Measurements from ENCODE around the gene RGR.

Gene RGR, protein sequence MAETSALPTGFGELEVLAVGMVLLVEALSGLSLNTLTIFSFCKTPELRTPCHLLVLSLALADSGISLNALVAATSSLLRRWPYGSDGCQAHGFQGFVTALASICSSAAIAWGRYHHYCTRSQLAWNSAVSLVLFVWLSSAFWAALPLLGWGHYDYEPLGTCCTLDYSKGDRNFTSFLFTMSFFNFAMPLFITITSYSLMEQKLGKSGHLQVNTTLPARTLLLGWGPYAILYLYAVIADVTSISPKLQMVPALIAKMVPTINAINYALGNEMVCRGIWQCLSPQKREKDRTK

DNA sequence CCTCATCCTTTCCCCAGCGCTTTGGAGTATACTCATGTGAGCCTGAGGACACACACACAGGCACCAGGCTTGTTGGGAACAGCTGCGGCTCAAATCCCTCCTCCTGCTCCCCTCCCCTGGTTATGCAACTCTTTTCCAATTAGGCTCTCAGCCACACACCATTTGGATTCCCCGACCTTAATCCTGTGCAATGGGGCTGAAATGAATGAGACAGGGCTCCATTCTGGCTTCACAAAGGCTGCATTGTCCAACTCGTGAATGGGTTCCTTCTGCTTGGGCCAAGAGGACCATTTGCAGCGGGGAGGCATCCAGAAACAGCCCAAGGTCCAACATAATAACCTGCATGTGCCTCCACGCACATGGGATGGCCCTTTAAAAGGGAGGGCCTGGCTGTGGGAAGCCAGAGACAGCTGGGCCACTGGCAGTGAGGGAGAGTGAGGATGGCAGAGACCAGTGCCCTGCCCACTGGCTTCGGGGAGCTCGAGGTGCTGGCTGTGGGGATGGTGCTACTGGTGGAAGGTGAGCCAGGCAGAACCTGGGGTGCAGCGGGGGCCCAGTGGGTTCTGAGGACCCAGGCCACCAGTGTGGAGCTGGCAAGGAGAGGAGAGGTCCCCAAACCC is at the start of gene RGR:
Gene RGR (plus strand): TSS at position 403 of the 620 bp plus-strand sequence. CDS start 38 bp downstream, at position 441.
- no peak within 1 kb of the TSS for H3K4me3 ChIP-seq (ENCODE audit: low read length)
- TF ChIP-seq, protein P1, sequence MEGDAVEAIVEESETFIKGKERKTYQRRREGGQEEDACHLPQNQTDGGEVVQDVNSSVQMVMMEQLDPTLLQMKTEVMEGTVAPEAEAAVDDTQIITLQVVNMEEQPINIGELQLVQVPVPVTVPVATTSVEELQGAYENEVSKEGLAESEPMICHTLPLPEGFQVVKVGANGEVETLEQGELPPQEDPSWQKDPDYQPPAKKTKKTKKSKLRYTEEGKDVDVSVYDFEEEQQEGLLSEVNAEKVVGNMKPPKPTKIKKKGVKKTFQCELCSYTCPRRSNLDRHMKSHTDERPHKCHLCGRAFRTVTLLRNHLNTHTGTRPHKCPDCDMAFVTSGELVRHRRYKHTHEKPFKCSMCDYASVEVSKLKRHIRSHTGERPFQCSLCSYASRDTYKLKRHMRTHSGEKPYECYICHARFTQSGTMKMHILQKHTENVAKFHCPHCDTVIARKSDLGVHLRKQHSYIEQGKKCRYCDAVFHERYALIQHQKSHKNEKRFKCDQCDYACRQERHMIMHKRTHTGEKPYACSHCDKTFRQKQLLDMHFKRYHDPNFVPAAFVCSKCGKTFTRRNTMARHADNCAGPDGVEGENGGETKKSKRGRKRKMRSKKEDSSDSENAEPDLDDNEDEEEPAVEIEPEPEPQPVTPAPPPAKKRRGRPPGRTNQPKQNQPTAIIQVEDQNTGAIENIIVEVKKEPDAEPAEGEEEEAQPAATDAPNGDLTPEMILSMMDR (IDR thresholded peaks at IDR 0.05; ENCODE audit: insufficient read depth, low read depth, low read length, missing control alignments), result no peak
- no peak for DNase-seq (ENCODE audit: low read depth)

DNA sequence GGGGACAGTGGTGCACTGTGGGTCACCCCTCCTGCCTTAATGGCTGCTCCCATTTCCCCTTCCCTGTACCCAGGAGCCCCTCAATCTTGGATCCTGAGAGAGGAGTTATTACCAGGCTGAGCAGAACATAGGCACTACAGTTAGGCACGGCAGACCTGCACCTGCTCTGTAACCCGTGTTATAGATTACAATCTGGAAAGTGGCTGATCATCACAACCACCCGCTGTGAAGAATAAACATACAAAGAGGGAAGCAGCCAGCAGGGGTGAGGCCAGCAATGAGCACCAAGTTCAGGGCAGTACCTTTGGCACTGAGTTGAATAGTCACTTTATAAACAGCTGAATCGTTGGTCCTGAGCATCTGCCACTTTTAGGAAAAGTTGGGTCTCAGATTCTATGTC is 48.8 kb upstream of the RGR start:
- H3K4me3 ChIP-seq (ENCODE audit: low read length), result no peak overlapping the region
- no peak for DNase-seq (ENCODE audit: low read depth)
- TF ChIP-seq, protein P1 (IDR thresholded peaks at IDR 0.05; ENCODE audit: insufficient read depth, low read depth, low read length, missing control alignments), result no peak

DNA sequence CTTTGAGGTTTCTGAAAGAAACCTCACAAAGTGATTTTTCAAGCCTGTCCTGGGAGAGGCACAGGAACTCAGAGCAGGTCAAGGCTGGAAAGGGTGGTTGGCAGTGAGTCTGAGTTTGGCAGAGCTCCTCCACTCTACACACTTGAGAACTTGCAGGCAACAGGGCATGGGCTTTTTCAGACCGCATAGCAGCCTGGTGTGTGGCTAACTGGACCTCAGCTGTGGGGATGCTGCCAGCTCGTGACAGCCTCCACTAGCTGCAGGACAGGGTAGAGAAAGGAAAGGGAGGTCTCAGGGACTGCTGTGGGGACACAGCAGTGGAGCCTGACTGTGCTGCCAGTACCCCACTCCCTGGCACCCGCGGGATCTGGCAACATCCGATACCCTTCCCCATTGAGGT is 47.9 kb upstream of the RGR start:
- no peak for DNase-seq (ENCODE audit: low read depth)
- TF ChIP-seq, protein P1 (IDR thresholded peaks at IDR 0.05; ENCODE audit: insufficient read depth, low read depth, low read length, missing control alignments), result no peak
- H3K4me3 ChIP-seq (ENCODE audit: low read length), result no peak overlapping the region

DNA sequence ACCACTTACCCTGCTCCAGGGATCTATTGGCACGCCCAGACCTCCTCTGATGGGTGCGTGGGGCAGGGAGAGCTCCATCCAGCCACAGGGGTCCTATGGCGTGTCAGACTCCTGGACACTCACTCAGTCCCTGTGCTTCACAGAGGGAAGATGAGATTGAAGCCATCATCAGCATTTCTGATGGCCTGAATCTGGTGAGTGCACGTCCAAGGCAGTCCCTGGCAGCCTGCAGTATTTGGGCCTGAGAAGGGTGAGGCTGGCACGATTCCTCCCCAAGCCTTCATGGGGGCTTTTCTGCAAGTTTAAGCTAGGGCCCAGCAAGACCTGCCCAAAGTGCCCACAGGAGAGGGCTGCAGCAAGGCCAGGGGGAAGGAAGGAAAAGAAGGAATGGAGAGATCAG is 47.2 kb upstream of the RGR start:
- no peak for DNase-seq (ENCODE audit: low read depth)
- no peak overlapping the region for H3K4me3 ChIP-seq (ENCODE audit: low read length)
- TF ChIP-seq, protein P1 (IDR thresholded peaks at IDR 0.05; ENCODE audit: insufficient read depth, low read depth, low read length, missing control alignments), result no peak

DNA sequence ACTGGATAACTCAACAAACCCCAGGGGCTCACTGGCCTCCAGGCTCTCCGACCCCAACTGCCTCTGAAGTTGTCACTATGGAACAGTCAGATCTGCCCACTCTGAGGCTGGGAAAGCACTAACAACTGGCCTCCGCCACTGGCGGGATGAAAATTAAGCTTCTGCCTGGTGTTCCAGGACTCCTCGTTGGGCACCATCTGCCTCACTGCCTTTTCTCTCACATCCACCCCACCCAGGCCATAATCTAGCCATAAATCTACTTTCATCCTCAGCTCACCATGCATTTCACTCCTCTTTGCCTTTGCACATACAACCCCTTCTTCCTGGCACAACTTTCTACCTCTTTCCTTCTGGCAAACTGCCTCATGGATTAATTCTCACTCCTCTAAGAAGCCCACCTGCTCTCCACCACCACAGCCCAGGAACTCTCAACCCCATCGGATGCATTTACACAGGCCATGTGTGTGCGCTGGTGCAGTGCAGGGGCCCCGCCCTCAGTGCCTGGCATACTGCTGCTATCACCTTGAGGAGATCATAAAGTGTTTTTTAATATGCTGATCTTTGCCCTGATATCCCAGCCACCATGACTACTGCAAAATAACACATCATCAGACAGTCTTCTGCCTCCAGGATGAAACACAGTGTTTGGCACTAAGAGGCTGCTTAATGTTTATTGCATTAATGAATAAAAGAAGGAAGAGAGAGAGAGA is 46.5 kb upstream of the RGR start:
- no peak for DNase-seq (ENCODE audit: low read depth)
- H3K4me3 ChIP-seq (ENCODE audit: low read length), result no peak overlapping the region
- TF ChIP-seq, protein P1 (IDR thresholded peaks at IDR 0.05; ENCODE audit: insufficient read depth, low read depth, low read length, missing control alignments), result no peak

DNA sequence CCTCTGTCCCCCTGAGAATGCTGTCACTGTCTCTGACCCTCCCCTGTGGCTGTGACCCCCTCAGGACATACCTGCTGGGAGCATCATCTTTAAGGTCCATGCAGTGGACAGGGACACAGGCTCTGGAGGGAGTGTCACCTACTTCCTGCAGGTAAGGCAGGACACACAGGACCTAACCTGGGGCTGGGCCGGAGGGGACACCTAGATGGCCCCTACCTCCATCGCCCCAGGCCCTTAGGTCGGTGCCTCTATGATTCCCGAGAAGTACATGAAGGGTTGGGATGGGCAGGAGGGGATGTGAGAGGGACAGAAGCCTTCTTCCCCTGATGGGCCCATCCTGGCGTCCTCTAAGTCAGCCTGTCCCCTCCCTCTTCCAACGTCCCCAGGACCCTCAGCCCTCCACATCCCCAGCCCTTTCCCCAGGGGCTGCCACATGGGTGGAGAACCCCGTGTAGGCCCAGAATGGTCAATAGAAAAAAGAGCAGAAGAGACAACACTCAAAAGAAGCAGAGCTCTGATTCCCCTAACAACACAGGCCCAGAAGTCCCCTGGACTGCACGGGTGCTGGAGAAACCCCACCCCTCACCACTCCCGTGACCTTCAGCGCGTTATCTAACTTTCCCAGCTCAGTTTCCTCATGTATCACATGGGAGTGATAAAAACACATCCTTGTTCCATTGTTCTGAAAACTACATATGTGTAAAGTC is 44.2 kb upstream of the RGR start:
- no peak for DNase-seq (ENCODE audit: low read depth)
- TF ChIP-seq, protein P1 (IDR thresholded peaks at IDR 0.05; ENCODE audit: insufficient read depth, low read depth, low read length, missing control alignments), result no peak
- no peak overlapping the region for H3K4me3 ChIP-seq (ENCODE audit: low read length)

All from epithelial cell of esophagus (primary cell).